Activated CD4-positive, alpha-beta T cell treated with anti-CD3 and anti-CD28 coated beads for 36 hours (primary cell): Measurements from ENCODE around the gene FERMT3. TPM values are rescaled to one million over a fixed set of nuclear protein-coding genes. Genes with fewer than 3 reads are reported as not detected.
"Not testable (repeated sequence)": the region's sequence is repeated elsewhere in the genome, so short reads cannot be mapped to it uniquely, and the experiment has no call there.

Source experiments
- ATAC-seq: fragments of 200-7000 bp; cut with Tn5 transposase; one replicate; pipeline ENCODE4 v1.10.0; 2021; ENCODE audit warnings: mild to moderate bottlenecking, moderate library complexity
- CTCF ChIA-PET: fragments of 350-600 bp; sonication (Branson Sonifier 250); formaldehyde crosslinking; loops from one replicate; lab custom pipeline; 2021; ENCODE audit warnings: antibody characterized with exemption; lab: Charles Lee
- POLR2A ChIA-PET: fragments of 350-600 bp; sonication (Branson Sonifier 250); formaldehyde crosslinking; loops from one replicate; lab custom pipeline; 2021; ENCODE audit warnings: antibody characterized with exemption, inconsistent platforms; lab: Charles Lee
- DNase-seq: peaks from one replicate; pipeline ENCODE4 v3.0.0-alpha.2; 2020
- H3K27ac Mint-ChIP-seq: one replicate; pipeline ENCODE4 v1.8.0; 2021; ENCODE audit warnings: mixed read lengths
- H3K27me3 Mint-ChIP-seq: one replicate; pipeline ENCODE4 v1.8.0; 2021; ENCODE audit warnings: mixed read lengths
- H3K36me3 Mint-ChIP-seq: one replicate; pipeline ENCODE4 v1.8.0; 2021; ENCODE audit warnings: low read depth, mixed read lengths
- H3K4me1 Mint-ChIP-seq: one replicate; pipeline ENCODE4 v1.8.0; 2021; ENCODE audit warnings: mixed read lengths
- H3K4me3 Mint-ChIP-seq: one replicate; pipeline ENCODE4 v1.8.0; 2021; ENCODE audit warnings: mild to moderate bottlenecking, moderate library complexity, mixed read lengths
- H3K9me3 Mint-ChIP-seq: one replicate; pipeline ENCODE4 v1.8.0; 2021; ENCODE audit warnings: low read depth, mixed read lengths
- intact Hi-C, 2 experiments: fragments of 100-400 bp; cut with DNase I in 1 of 2; cut with micrococcal nuclease in 1 of 2; formaldehyde crosslinking; loops; one replicate each; pipeline versions ENCODE4 v1.14.2 to v1.15.1; 2022 to 2024; cut with DNase I, micrococcal nuclease
- total RNA-seq, 2 experiments: library from RNA; stranded (reverse); gene quantifications; one replicate each; pipeline ENCODE4 v1.2.3, GENCODE V29; 2021

The FERMT3 gene
- total RNA-seq, 2 experiments from 2014 or later: 182 to 184 TPM

- Mint-ChIP-seq H3K9me3 (no peaks in the 10 kb centered on the region), H3K27me3 (no peaks in the 10 kb centered on the region), H3K27ac (peak overlapping the region; percentile 0), H3K4me3 (peak overlapping the region; percentile 86), H3K4me1 (peaks cover 33% of the 10 kb centered on the region), H3K36me3 (peaks cover 33% of the 10 kb centered on the region)
- ATAC-seq (no peak), DNase-seq (no peak)
- ChIA-PET POLR2A (interaction anchor here (0.5 kb wide), 1 partner anchor 41 kb away, joined by 4 read pairs; no protein-coding TSS in a partner anchor), CTCF (interaction anchor here (0.7 to 1.5 kb wide), 4 partner anchors 28 to 61 kb away, joined by 3 to 6 read pairs (median 4); no protein-coding TSS in a partner anchor)
- intact Hi-C loops: loop anchor here (5.0 to 10.0 kb wide), 3 partner anchors 36 to 1639 kb away; partner anchors contain the start of genes FERMT3 (in 1 of the 2), MTA2 (in 1 of the 2), TM7SF2 (in 1 of the 2) and ZNHIT2 (in 1 of the 2)
These were observed 36.8 kb downstream of the FERMT3 start for GRCh38 chr11:64243236-64243854.

- intact Hi-C loops: loop anchor here (5.0 to 10.0 kb wide), 3 partner anchors 37 to 1639 kb away; partner anchors contain the start of genes FERMT3 (in 1 of the 2), MTA2 (in 1 of the 2), TM7SF2 (in 1 of the 2) and ZNHIT2 (in 1 of the 2)
- Mint-ChIP-seq H3K4me3 (peak overlapping the region; percentile 86), H3K4me1 (peaks cover 33% of the 10 kb centered on the region), H3K36me3 (peaks cover 26% of the 10 kb centered on the region), H3K27ac (no peak overlapping the region), H3K9me3 (no peaks in the 10 kb centered on the region), H3K27me3 (no peaks in the 10 kb centered on the region)
- ChIA-PET POLR2A (interaction anchor here (0.5 to 3.0 kb wide), 3 partner anchors 28 to 42 kb away, joined by 3 to 9 read pairs (median 4); no protein-coding TSS in a partner anchor), CTCF (interaction anchor here (0.6 to 1.5 kb wide), 6 partner anchors 27 to 1393 kb away, joined by 3 to 6 read pairs (median 3); no protein-coding TSS in a partner anchor)
- ATAC-seq (no peak), DNase-seq (no peak)
These were observed 37.6 kb downstream of the FERMT3 start for GRCh38 chr11:64244107-64244506.

GRCh38 chr11:64244966-64245365 is 38.4 kb downstream of the FERMT3 start:
- intact Hi-C loops: loop anchor here (1.0 to 10.0 kb wide), 4 partner anchors 38 to 1640 kb away; partner anchors contain the start of genes ESRRA (in 1 of the 2), FERMT3 (in 1 of the 2), MTA2 (in 1 of the 2) and TM7SF2 (in 1 of the 2)
- ChIA-PET CTCF (interaction anchor here (0.6 to 1.7 kb wide), 7 partner anchors 8 to 1328 kb away, joined by 3 to 12 read pairs (median 3); no protein-coding TSS in a partner anchor), POLR2A (interaction anchor here (0.9 to 3.0 kb wide), 5 partner anchors 25 to 58 kb away, joined by 3 to 9 read pairs (median 3); partner anchors contain the start of gene FERMT3)
- Mint-ChIP-seq H3K27me3 (no peaks in the 10 kb centered on the region), H3K9me3 (no peaks in the 10 kb centered on the region), H3K4me1 (peaks cover 30% of the 10 kb centered on the region), H3K4me3 (peak overlapping the region; percentile 94), H3K27ac (no peak overlapping the region), H3K36me3 (peaks cover 23% of the 10 kb centered on the region)
- DNase-seq (no peak), ATAC-seq (no peak)

GRCh38 chr11:64245401-64245796 is 38.9 kb downstream of the FERMT3 start:
- peak; percentile 54 for DNase-seq
- intact Hi-C loops: loop anchor here (1.0 to 10.0 kb wide), 3 partner anchors 60 to 1641 kb away; partner anchors contain the start of genes ESRRA (in 1 of the 2), MTA2 (in 1 of the 2), TM7SF2 (in 1 of the 2) and ZNHIT2 (in 1 of the 2)
- H3K9me3 Mint-ChIP-seq: no peaks in the 10 kb centered on the region
- ChIA-PET CTCF (interaction anchor here (0.6 to 1.7 kb wide), 6 partner anchors 9 to 1327 kb away, joined by 3 to 12 read pairs (median 4); no protein-coding TSS in a partner anchor), POLR2A (interaction anchor here (0.9 to 3.0 kb wide), 4 partner anchors 25 to 58 kb away, joined by 3 to 9 read pairs (median 4); partner anchors contain the start of gene FERMT3)
- peaks cover 28% of the 10 kb centered on the region for H3K4me1 Mint-ChIP-seq
- H3K36me3 Mint-ChIP-seq: peaks cover 20% of the 10 kb centered on the region
- peak overlapping the region; percentile 92 for H3K27ac Mint-ChIP-seq
- peak overlapping the region; percentile 94 for H3K4me3 Mint-ChIP-seq
- no peak for ATAC-seq
- no peaks in the 10 kb centered on the region for H3K27me3 Mint-ChIP-seq

GRCh38 chr11:64245797-64246620 is 39.5 kb downstream of the FERMT3 start:
- ATAC-seq (peak; percentile 17), DNase-seq (peak; percentile 91)
- Mint-ChIP-seq H3K36me3 (peaks cover 18% of the 10 kb centered on the region), H3K4me3 (peak overlapping the region; percentile 94), H3K27me3 (no peaks in the 10 kb centered on the region), H3K4me1 (peaks cover 30% of the 10 kb centered on the region), H3K27ac (peak overlapping the region; percentile 92), H3K9me3 (no peaks in the 10 kb centered on the region)
- intact Hi-C loops: loop anchor here (1.0 to 10.0 kb wide), 8 partner anchors 20 to 1641 kb away; partner anchors contain the start of genes ESRRA (in 2 of the 2), BAD (in 1 of the 2), MTA2 (in 1 of the 2) and NUDT22 (in 1 of the 2)
- CTCF ChIA-PET: interaction anchor here (0.6 to 1.7 kb wide), 7 partner anchors 9 to 110 kb away, joined by 3 to 12 read pairs (median 5); partner anchors contain the start of gene CATSPERZ
- POLR2A ChIA-PET: interaction anchor here (0.7 to 3.0 kb wide), 7 partner anchors 24 to 72 kb away, joined by 3 to 9 read pairs (median 4); partner anchors contain the start of genes FERMT3, PRDX5 and STIP1

- not testable (repeated sequence) for H3K27ac Mint-ChIP-seq, H3K27me3 Mint-ChIP-seq, DNase-seq, H3K9me3 Mint-ChIP-seq
- intact Hi-C loops: loop anchor here in 1 of 2 experiments (1.0 to 10.0 kb wide), 8 partner anchors 20 to 1642 kb away; partner anchors contain the start of genes BAD, ESRRA, MTA2 and NUDT22
- peak overlapping the region; percentile 79 for H3K4me3 Mint-ChIP-seq
- peak; percentile 7 for ATAC-seq
- CTCF ChIA-PET: interaction anchor here (1.1 to 1.7 kb wide), 3 partner anchors 10 to 109 kb away, joined by 3 to 8 read pairs (median 5); no protein-coding TSS in a partner anchor
- POLR2A ChIA-PET: interaction anchor here (0.9 to 3.0 kb wide), 3 partner anchors 25 to 71 kb away, joined by 3 to 9 read pairs (median 5); partner anchors contain the start of genes PRDX5 and STIP1
- peaks cover 18% of the 10 kb centered on the region for H3K36me3 Mint-ChIP-seq
- peaks cover 30% of the 10 kb centered on the region for H3K4me1 Mint-ChIP-seq
These were observed 40.0 kb downstream of the FERMT3 start for GRCh38 chr11:64246621-64246870.

GRCh38 chr11:64246871-64247728 is 40.6 kb downstream of the FERMT3 start, which contains the start of gene PPP1R14B:
PPP1R14B (minus strand) TSS chr11:64246943; CDS start chr11:64246673, 270 bp downstream.
- DNase-seq (peak; percentile 89), ATAC-seq (peak; percentile 54)
- Mint-ChIP-seq H3K27me3 (no peaks in the 10 kb centered on the region), H3K4me1 (peaks cover 34% of the 10 kb centered on the region), H3K36me3 (peaks cover 18% of the 10 kb centered on the region), H3K9me3 (no peaks in the 10 kb centered on the region), H3K27ac (peak within 1 kb of the TSS; percentile 92), H3K4me3 (peak within 1 kb of the TSS; percentile 94)
- CTCF ChIA-PET: interaction anchor here (1.1 to 2.4 kb wide), 3 partner anchors 41 to 109 kb away, joined by 3 to 8 read pairs (median 7); partner anchors contain the start of gene FERMT3
- POLR2A ChIA-PET: interaction anchor here (0.9 to 3.0 kb wide), 3 partner anchors 25 to 71 kb away, joined by 3 to 9 read pairs (median 5); partner anchors contain the start of genes PRDX5 and STIP1
- intact Hi-C loops: loop anchor here in 1 of 2 experiments (1.0 to 10.0 kb wide), 9 partner anchors 21 to 1642 kb away; partner anchors contain the start of genes BAD, ESRRA, MTA2 and NUDT22

- no peak overlapping the region for H3K27ac Mint-ChIP-seq
- no peaks in the 10 kb centered on the region for H3K9me3 Mint-ChIP-seq
- peaks cover 18% of the 10 kb centered on the region for H3K36me3 Mint-ChIP-seq
- no peak for ATAC-seq
- H3K4me3 Mint-ChIP-seq: peak overlapping the region; percentile 79
- CTCF ChIA-PET: interaction anchor here (0.8 to 3.0 kb wide), 3 partner anchors 20 to 56 kb away, joined by 3 to 20 read pairs (median 7); partner anchors contain the start of gene FERMT3
- peaks cover 29% of the 10 kb centered on the region for H3K4me1 Mint-ChIP-seq
- no peak for DNase-seq
- H3K27me3 Mint-ChIP-seq: no peaks in the 10 kb centered on the region
- POLR2A ChIA-PET: no interaction called here
- intact Hi-C loops: loop anchor here in 1 of 2 experiments (1.0 to 10.0 kb wide), 3 partner anchors 41 to 1643 kb away; partner anchors contain the start of genes MTA2, TM7SF2 and ZNHIT2
These were observed 41.4 kb downstream of the FERMT3 start for GRCh38 chr11:64247729-64248531.
